B cell (primary cell): Measurements from ENCODE around the gene SLC15A3. TPM values are rescaled to one million over a fixed set of nuclear protein-coding genes. Genes with fewer than 3 reads are reported as not detected.

Experiments used
- ATAC-seq: fragments of 200-7000 bp; cut with Tn5 transposase; one replicate; pipeline ENCODE4 v1.10.0; 2021; ENCODE audit warnings: low read depth, mild to moderate bottlenecking, moderate number of reproducible peaks, moderate library complexity
- CTCF ChIA-PET: fragments of 350-600 bp; sonication (Branson Sonifier 250); formaldehyde crosslinking; loops from one replicate; lab custom pipeline; 2021; ENCODE audit warnings: antibody characterized with exemption, inconsistent platforms; lab: Charles Lee
- POLR2A ChIA-PET: fragments of 350-600 bp; sonication (Branson Sonifier 250); formaldehyde crosslinking; loops from one replicate; lab custom pipeline; 2021; ENCODE audit warnings: antibody characterized with exemption; lab: Charles Lee
- DNase-seq: peaks from one replicate; pipeline ENCODE4 v3.0.0; 2013
- H2AFZ ChIP-seq: 2 replicates; pipeline ENCODE4 v1.6.1; 2012; ENCODE audit warnings: mild to moderate bottlenecking, low read depth, low read length; ENCODE audit not compliant: insufficient read depth, poor library complexity, severe bottlenecking
- H3K27ac ChIP-seq, 2 donors: 1 replicate in 1 of 2; 2 replicates in 1 of 2; pipeline ENCODE4 v1.5.1; 2012 to 2013; ENCODE audit warnings: low read length in 2 of 2, mild to moderate bottlenecking in 2 of 2, moderate library complexity in 1 of 2
- H3K27me3 ChIP-seq, 4 experiments: fragments of 200-600 bp in 1 of 4; sonication (generic) in 1 of 4; replicated peaks in 1 of 4; 1 replicate in 2 of 4; 2 replicates in 2 of 4; pipeline versions ENCODE4 v1.6.1 to v1.7.0; 2013 to 2016; ENCODE audit warnings: low read length in 3 of 4, mild to moderate bottlenecking in 2 of 4, mixed read lengths in 1 of 4, moderate library complexity in 1 of 4; ENCODE audit not compliant: insufficient read depth in 4 of 4, control insufficient read depth in 3 of 4; ENCODE audit errors: control extremely low read depth in 1 of 4
- H3K36me3 ChIP-seq, 2 experiments: replicated peaks in 1 of 2; 1 replicate in 1 of 2; 2 replicates in 1 of 2; pipeline versions ENCODE4 v1.6.1 to v1.7.1; 2013; ENCODE audit warnings: low read length in 1 of 2; ENCODE audit not compliant: insufficient read depth in 2 of 2, control insufficient read depth in 1 of 2; ENCODE audit errors: control extremely low read depth in 1 of 2, extremely low read depth in 1 of 2
- H3K4me1 ChIP-seq, 2 donors: fragments of 200-600 bp in 1 of 2; sonication (generic) in 1 of 2; 1 replicate in 1 of 2; 2 replicates in 1 of 2; pipeline versions ENCODE4 v1.5.1 to v1.6.1; 2013 to 2017; ENCODE audit warnings: low read length in 2 of 2; ENCODE audit not compliant: control insufficient read depth in 2 of 2, insufficient read depth in 2 of 2
- H3K4me2 ChIP-seq: replicated peaks from 2 replicates; pipeline ENCODE3; 2012; ENCODE audit warnings: mild to moderate bottlenecking, low read depth, low read length; ENCODE audit not compliant: poor library complexity, severe bottlenecking
- H3K4me3 ChIP-seq, 5 experiments: fragments of 200-600 bp in 1 of 5; sonication (generic) in 1 of 5; 1 replicate in 3 of 5; 2 replicates in 2 of 5; pipeline versions ENCODE4 v1.5.1 to v1.7.0; 2011 to 2016; ENCODE audit warnings: low read length in 4 of 5, mild to moderate bottlenecking in 4 of 5, low read depth in 2 of 5, control low read depth in 1 of 5, moderate library complexity in 1 of 5; ENCODE audit not compliant: insufficient read depth in 1 of 5; ENCODE audit errors: control extremely low read depth in 1 of 5, extremely low read depth in 1 of 5
- H3K79me2 ChIP-seq: fragments of 200-600 bp; sonication (generic); one replicate; pipeline ENCODE4 v1.6.0; 2016; ENCODE audit warnings: low read length; ENCODE audit not compliant: control insufficient read depth, insufficient read depth
- H3K9ac ChIP-seq: fragments of 200-600 bp; sonication (generic); 2 replicates; pipeline ENCODE4 v1.6.1; 2017; ENCODE audit warnings: mild to moderate bottlenecking, low read length, moderate library complexity
- H3K9me3 ChIP-seq, 3 donors: one replicate each; pipeline versions ENCODE4 v1.6.1 to v1.7.1; 2013; ENCODE audit warnings: low read length in 2 of 3; ENCODE audit not compliant: control insufficient read depth in 2 of 3, insufficient read depth in 1 of 3; ENCODE audit errors: control extremely low read depth in 1 of 3
- H4K20me1 ChIP-seq: 2 replicates; pipeline ENCODE4 v1.6.0; 2012; ENCODE audit warnings: mild to moderate bottlenecking, low read length; ENCODE audit not compliant: insufficient read depth, control insufficient read depth, poor library complexity, severe bottlenecking
- H3K27ac Mint-ChIP-seq: one replicate; pipeline ENCODE4 v1.8.0; 2021; ENCODE audit warnings: mixed read lengths
- H3K27me3 Mint-ChIP-seq: one replicate; pipeline ENCODE4 v1.8.0; 2021; ENCODE audit warnings: mixed read lengths
- H3K4me1 Mint-ChIP-seq: one replicate; pipeline ENCODE4 v1.8.0; 2021; ENCODE audit warnings: mixed read lengths
- H3K4me3 Mint-ChIP-seq: one replicate; pipeline ENCODE4 v1.8.0; 2021; ENCODE audit warnings: mixed read lengths
- H3K9me3 Mint-ChIP-seq: one replicate; pipeline ENCODE4 v1.8.0; 2022; ENCODE audit warnings: mixed read lengths; ENCODE audit not compliant: insufficient read depth
- EZH2 ChIP-seq: IDR thresholded peaks from 2 replicates; pipeline ENCODE4 v1.6.1; 2012; ENCODE audit warnings: borderline replicate concordance, low read depth, mild to moderate bottlenecking, moderate library complexity, low read length; ENCODE audit not compliant: insufficient read depth, poor library complexity, severe bottlenecking
- WGBS: methylation state at CpG from one replicate; pipeline ENCODE4 v1.1.5; 2013; ENCODE audit warnings: missing lambda C conversion rate; ENCODE audit not compliant: insufficient coverage; 5-methylcytosine and 5-hydroxymethylcytosine counted together
- intact Hi-C: fragments of 100-400 bp; cut with micrococcal nuclease; formaldehyde crosslinking; loops from one replicate; pipeline ENCODE4 v1.10.0; 2022
- polyA plus RNA-seq: library from polyadenylated mRNA; depleted of rRNA; stranded (reverse); fragments of >200 nt; gene quantifications from 2 replicates; pipeline ENCODE4 v1.2.3, GENCODE V29; 2012
- total RNA-seq, 2 donors: library from RNA; stranded (reverse); fragments of 120-200 nt in 1 of 2; gene quantifications; 1 replicate in 1 of 2; 2 replicates in 1 of 2; pipeline versions ENCODE4 v1.2.3 to v1.2.4, GENCODE V29; 2013 to 2022
- TF ChIP-seq, protein P1 (sequence below): fragments of 200-600 bp; IDR thresholded peaks from one replicate; pipeline ENCODE4 v1.8.0; 2022; ENCODE audit warnings: antibody characterized with exemption, mild to moderate bottlenecking

Gene SLC15A3
- total and polyA plus RNA-seq, 2 donors (not counting 1 experiment from before 2014, with no cell fraction given) = 61.5 to 91.4 TPM

GRCh38 chr11:60984149-60984548, 32.2 kb upstream of the SLC15A3 start:
- ATAC-seq (no peak), DNase-seq (no peak)
- Histone ChIP-seq H3K4me2 (no peak overlapping the region), H3K79me2 (peaks cover 9% of the 10 kb centered on the region), H4K20me1 (no peaks in the 10 kb centered on the region), H3K9ac (no peak overlapping the region), H3K4me3 (no peak overlapping the region), H3K27me3 (no peaks in the 10 kb centered on the region), H3K27ac (no peak overlapping the region), H3K36me3 (no peaks in the 10 kb centered on the region), H2AFZ (no peak overlapping the region), H3K9me3 (no peaks in the 10 kb centered on the region), H3K4me1 (peaks cover 17 to 36% of the 10 kb centered on the region in 2 donors)
- no peak for TF ChIP-seq EZH2
- TF ChIP-seq, protein P1, sequence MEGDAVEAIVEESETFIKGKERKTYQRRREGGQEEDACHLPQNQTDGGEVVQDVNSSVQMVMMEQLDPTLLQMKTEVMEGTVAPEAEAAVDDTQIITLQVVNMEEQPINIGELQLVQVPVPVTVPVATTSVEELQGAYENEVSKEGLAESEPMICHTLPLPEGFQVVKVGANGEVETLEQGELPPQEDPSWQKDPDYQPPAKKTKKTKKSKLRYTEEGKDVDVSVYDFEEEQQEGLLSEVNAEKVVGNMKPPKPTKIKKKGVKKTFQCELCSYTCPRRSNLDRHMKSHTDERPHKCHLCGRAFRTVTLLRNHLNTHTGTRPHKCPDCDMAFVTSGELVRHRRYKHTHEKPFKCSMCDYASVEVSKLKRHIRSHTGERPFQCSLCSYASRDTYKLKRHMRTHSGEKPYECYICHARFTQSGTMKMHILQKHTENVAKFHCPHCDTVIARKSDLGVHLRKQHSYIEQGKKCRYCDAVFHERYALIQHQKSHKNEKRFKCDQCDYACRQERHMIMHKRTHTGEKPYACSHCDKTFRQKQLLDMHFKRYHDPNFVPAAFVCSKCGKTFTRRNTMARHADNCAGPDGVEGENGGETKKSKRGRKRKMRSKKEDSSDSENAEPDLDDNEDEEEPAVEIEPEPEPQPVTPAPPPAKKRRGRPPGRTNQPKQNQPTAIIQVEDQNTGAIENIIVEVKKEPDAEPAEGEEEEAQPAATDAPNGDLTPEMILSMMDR = no peak
- H3K27me3 Mint-ChIP-seq = no peaks in the 10 kb centered on the region
- WGBS = 73% methylated on average over 2 of the region's 6 CpGs
- intact Hi-C loops = no loop called here
- H3K27ac Mint-ChIP-seq = no peak overlapping the region
- ChIA-PET POLR2A (no interaction called here), CTCF (interaction anchor here (1.4 to 2.2 kb wide), 2 partner anchors 9 to 12 kb away, joined by 4 to 8 read pairs; partner anchors contain the start of gene CD6)
- no peak overlapping the region for H3K4me3 Mint-ChIP-seq
- H3K4me1 Mint-ChIP-seq = peaks cover 31% of the 10 kb centered on the region
- H3K9me3 Mint-ChIP-seq = no peaks in the 10 kb centered on the region

GRCh38 chr11:60982184-60982583, 30.2 kb upstream of the SLC15A3 start:
- CTCF ChIA-PET = interaction anchor here (1.6 kb wide), 1 partner anchor 12 kb away, joined by 6 read pairs; no protein-coding TSS in a partner anchor

More at GRCh38 chr11:60982184-60982583, 30.2 kb upstream of the SLC15A3 start:
- TF ChIP-seq, protein P1 = no peak
- TF ChIP-seq EZH2 = no peak
- DNase-seq (no peak), ATAC-seq (no peak)
- no peak overlapping the region for H3K27ac Mint-ChIP-seq
- Histone ChIP-seq H3K4me3 (no peak overlapping the region), H2AFZ (no peak overlapping the region), H3K36me3 (no peaks in the 10 kb centered on the region), H3K4me2 (no peak overlapping the region), H4K20me1 (no peaks in the 10 kb centered on the region), H3K79me2 (peaks cover 4% of the 10 kb centered on the region), H3K27ac (no peak overlapping the region), H3K9ac (no peak overlapping the region), H3K27me3 (no peaks in the 10 kb centered on the region), H3K4me1 (peaks cover 22 to 35% of the 10 kb centered on the region in 2 donors), H3K9me3 (no peaks in the 10 kb centered on the region)
- H3K4me3 Mint-ChIP-seq = no peak overlapping the region
- POLR2A ChIA-PET = no interaction called here
- intact Hi-C loops = no loop called here
- WGBS = 87% methylated on average over 7 of the region's 8 CpGs
- peaks cover 37% of the 10 kb centered on the region for H3K4me1 Mint-ChIP-seq
- H3K9me3 Mint-ChIP-seq = no peaks in the 10 kb centered on the region
- no peaks in the 10 kb centered on the region for H3K27me3 Mint-ChIP-seq
